8988T (cell line): ENCODE results near the gene MFSD2B.
A peak's percentile ranks its signal among the peaks of the same experiment; 100 is the strongest.
"Not testable (repeated sequence)": the region's sequence is repeated elsewhere in the genome, so short reads cannot be mapped to it uniquely, and the experiment has no call there.

Source experiments
- DNase-seq: peaks from one replicate; pipeline ENCODE4 v3.0.0; 2011

MFSD2B gene

GRCh38 chr2:24019729-24020128 is 9.8 kb downstream of the MFSD2B start:
- DNase-seq: no peak

GRCh38 chr2:24020244-24020643 is 10.4 kb downstream of the MFSD2B start:
- DNase-seq: no peak

GRCh38 chr2:24021122-24021998 is 11.5 kb downstream of the MFSD2B start:
- peak; percentile 61 for DNase-seq

GRCh38 chr2:24022324-24022974 is 12.6 kb downstream of the MFSD2B start:
- DNase-seq: no peak

- no peak for DNase-seq
Observed at GRCh38 chr2:24022975-24023575, 13.2 kb downstream of the MFSD2B start.

- DNase-seq: peak; percentile 53
Observed at GRCh38 chr2:24024018-24024417, 14.1 kb downstream of the MFSD2B start.

GRCh38 chr2:24024996-24025663 is 15.2 kb downstream of the MFSD2B start:
- no peak for DNase-seq

GRCh38 chr2:24026233-24026632 is 16.3 kb downstream of the MFSD2B start:
- no peak for DNase-seq

- DNase-seq: no peak
Observed at GRCh38 chr2:24038786-24039499, 29.1 kb downstream of the MFSD2B start.

- no peak for DNase-seq
Observed at GRCh38 chr2:24040511-24040910, 30.6 kb downstream of the MFSD2B start.

- DNase-seq: not testable (repeated sequence)
Observed at GRCh38 chr2:24043133-24043532, 33.2 kb downstream of the MFSD2B start.

- DNase-seq: no peak
Observed at GRCh38 chr2:24045511-24046508, 35.9 kb downstream of the MFSD2B start.

GRCh38 chr2:24046599-24046929 is 36.7 kb downstream of the MFSD2B start:
- DNase-seq: no peak

- DNase-seq: peak; percentile 51
Observed at GRCh38 chr2:24046930-24047702, 37.2 kb downstream of the MFSD2B start, which contains the start of gene WDCP. Gene WDCP, minus strand, starts transcription at chr2:24047391. Its CDS starts 7,897 bp downstream, at chr2:24039494.

GRCh38 chr2:24047703-24048033 is 37.8 kb downstream of the MFSD2B start:
- DNase-seq: no peak

- DNase-seq: no peak
Observed at GRCh38 chr2:24048769-24049484, 39.0 kb downstream of the MFSD2B start.

- peak; percentile 38 for DNase-seq
Observed at GRCh38 chr2:24049485-24050021, 39.7 kb downstream of the MFSD2B start, which contains the start of gene FKBP1B. Gene FKBP1B, plus strand, starts transcription at chr2:24049741. Its CDS starts 109 bp downstream, at chr2:24049850.

- DNase-seq: no peak
Observed at GRCh38 chr2:24050041-24050979, 40.4 kb downstream of the MFSD2B start.
